ENCODE data around the gene PSMB7.

DNA sequence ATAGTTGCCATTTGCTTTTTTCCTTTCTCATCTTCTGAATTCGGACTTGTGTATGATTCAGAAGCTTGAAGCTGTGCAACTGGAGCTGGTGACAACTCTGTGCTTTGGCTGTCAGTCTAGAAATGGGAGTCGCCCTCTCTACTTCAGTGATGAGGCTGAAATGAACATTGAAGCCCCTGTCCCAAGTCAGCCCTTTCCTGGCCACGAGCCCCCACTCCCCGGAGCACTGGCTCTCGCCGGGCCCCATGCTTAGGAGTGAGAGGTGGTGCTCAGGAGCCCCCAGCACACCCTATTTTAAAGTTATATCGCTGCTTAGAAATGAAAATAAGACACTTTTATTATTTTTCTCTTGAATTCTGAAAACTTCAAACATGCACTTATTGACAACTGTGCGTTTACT, 66.0 kb downstream of the PSMB7 start:
- TF ChIP-seq, protein P1, sequence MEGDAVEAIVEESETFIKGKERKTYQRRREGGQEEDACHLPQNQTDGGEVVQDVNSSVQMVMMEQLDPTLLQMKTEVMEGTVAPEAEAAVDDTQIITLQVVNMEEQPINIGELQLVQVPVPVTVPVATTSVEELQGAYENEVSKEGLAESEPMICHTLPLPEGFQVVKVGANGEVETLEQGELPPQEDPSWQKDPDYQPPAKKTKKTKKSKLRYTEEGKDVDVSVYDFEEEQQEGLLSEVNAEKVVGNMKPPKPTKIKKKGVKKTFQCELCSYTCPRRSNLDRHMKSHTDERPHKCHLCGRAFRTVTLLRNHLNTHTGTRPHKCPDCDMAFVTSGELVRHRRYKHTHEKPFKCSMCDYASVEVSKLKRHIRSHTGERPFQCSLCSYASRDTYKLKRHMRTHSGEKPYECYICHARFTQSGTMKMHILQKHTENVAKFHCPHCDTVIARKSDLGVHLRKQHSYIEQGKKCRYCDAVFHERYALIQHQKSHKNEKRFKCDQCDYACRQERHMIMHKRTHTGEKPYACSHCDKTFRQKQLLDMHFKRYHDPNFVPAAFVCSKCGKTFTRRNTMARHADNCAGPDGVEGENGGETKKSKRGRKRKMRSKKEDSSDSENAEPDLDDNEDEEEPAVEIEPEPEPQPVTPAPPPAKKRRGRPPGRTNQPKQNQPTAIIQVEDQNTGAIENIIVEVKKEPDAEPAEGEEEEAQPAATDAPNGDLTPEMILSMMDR (conservative IDR thresholded peaks at IDR 0.05 in 1 of 2, IDR thresholded peaks at IDR 0.05 in 1 of 2; ENCODE audit: extremely low read depth in 1 of 2, insufficient read depth in 1 of 2, low read depth in 1 of 2, low read length in 2 of 2) = no peak
- TF ChIP-seq EZH2 (IDR thresholded peaks at IDR 0.05; ENCODE audit: borderline replicate concordance, low read length) = no peak

Data from mammary epithelial cell (primary cell).